HG02678 (cell line): ENCODE measurements around the gene COTL1.

Experiments
- ATAC-seq: cut with Tn5 transposase; IDR thresholded peaks from one replicate; pipeline ENCODE4 v1.9.1; 2021; ENCODE audit warnings: mild to moderate bottlenecking, moderate library complexity; ENCODE audit not compliant: unreplicated experiment

The COTL1 gene

DNA sequence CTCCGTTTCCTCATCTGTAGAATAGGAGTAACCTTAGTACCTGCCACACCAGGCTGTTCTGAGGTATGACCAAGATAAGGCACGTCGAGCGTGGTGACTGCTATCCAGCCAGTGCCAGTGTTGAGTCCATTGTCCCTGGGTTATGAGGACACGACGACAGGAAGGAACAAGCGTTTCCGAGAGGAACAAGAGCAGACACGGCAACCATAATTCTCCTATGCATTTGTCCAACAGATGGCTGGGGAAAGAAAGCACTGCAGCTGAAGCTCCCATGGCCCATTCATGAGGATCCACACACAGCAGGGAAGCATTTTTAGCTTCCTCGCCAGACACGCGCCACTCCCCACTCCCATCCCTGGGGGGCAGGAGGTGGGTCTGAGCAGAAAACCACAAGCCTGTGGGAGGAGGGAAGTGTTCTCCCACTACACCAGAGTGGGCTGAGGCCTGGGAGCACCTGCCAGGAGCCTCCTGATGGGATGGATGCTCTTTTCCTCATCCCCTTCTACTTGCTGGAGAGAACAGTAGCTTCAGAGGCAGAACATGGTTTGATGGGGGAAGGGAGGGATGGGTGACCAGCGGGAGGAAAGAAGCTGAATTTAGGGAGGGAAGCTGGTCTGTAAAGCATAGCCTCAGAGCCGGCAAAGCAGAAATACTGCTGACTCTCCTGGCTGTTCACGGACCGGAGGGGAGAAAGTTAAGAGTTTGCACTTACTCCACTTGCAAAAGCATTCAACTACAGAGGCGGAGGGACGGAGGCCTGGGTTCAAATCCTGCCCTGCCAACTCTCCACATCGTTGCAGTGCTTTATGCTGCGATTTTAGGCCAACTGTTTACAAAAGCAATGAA, 2.7 kb downstream of the COTL1 start:
- no peak for ATAC-seq

DNA sequence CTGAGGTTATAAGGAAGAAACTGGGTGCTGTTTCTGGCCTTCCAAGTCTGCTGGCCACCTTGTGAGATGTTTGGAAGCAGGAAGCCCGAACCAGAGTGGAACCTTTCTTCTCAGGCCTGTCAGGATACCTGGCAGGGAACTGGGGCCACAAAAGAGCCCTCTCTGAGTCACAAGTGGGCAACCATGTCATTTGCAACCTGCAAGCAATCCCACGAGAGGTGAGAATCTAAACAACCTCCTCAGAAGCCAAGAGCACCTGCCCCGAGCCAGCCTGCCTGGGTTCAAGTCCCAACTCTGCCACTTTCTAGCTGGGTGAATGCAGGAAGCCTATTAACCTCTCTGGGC, 3.3 kb downstream of the COTL1 start:
- no peak for ATAC-seq

DNA sequence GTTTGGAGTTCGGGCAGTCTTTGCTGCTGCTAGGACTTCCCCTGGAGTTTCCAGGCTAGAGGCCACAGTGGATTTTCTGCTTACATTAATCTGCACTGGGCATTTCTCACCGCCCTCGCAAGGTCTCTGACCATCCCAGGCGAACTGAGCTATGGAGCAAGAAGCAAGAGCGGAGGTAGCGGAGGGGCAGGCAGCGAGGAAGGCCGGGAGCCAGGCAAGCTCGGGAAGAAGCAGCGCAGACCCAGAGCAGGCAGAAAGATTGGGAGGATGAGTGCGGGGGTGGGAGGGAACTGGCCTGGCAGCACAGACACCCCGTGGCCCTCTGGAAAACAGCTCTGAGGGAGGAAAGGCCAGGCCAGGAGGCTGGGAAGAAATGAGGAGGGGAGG, 3.8 kb downstream of the COTL1 start:
- no peak for ATAC-seq

DNA sequence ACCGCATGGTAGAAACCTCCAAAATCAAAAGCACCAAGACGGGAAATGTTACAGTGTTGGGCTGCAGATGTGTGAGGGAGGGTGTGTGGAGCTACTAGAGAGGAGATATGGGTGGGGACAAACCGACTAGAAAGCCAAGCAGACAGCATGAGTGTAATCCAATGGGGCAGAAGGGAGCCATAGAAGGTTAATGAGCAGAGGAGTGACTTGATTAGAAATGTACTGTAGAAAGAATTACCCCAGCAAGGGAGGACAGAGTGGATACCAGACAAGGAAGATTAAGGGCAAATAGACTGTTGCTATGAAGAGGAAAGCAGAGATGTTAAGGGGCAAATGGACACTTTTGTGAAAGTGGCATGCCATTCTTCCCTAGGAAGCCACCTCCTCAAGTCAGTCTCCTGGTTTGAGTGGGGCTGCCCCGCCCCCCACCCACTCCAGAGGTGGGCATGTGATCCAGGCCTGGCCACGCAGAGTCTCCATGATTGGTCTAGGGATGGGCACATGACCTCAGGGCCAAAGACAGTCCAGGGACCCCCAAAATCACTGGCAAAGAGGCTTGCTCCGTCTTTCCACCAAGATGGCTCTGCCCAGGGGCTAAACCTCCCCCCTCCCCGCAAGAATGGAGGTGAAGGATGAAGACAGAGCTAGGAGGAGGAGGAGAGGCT, 4.3 kb downstream of the COTL1 start:
- ATAC-seq = no peak

DNA sequence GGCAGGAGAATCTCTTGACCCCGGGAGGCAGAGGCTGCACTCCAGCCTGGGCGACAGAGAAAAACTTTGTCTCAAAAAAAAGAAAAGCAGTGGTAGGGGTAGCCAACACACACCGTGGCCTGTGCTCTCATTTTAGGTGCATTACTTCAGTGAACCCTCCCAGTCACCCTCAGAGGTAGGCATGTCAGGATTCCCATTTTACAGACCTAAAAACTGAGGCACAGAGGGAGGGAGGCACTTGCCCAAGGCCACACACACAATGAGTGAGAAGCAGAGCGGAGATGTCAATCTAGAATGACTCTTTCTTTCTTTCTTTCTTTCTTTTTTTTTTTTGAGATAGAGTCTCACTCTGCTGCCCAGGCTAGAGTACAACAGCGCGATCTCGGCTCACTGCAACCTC, 5.2 kb downstream of the COTL1 start:
- ATAC-seq = no peak

DNA sequence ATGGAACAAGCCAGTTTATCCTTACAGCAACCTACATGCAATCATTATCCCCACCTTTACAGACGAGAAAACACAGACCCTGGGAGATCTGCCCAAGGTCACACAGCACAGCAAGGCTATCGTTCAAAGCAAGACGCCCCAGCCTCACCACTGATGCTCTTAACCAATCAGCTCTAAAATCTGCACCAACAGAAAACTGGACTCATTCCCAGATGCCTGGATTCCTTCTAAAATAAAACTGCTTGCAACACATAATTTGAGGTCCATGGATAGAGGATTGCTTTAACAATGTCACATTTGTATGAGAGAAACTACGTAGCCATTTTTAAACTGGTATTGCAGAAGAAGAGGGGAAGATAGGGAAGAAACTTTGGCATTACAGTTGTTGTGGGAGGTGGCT, 6.8 kb downstream of the COTL1 start:
- ATAC-seq = no peak

DNA sequence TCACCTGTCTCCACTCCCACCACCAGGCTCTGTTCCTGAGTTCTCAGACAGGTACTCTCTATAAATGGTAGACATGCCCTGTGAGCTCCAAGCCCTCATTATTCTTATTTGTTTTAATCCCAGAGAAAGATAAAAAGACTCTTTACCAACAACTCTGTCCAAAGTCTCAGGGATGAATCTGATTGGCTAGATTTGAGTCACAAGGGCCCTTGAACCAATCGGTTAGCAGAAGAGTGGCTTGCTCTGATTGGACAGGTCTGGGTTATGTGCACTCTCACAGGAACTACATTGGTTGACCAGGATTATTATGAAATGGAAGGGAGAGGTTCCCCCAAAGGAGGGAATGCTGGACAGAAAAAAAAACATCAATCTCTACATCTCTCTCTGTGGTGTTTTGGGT, 7.5 kb downstream of the COTL1 start:
- no peak for ATAC-seq

DNA sequence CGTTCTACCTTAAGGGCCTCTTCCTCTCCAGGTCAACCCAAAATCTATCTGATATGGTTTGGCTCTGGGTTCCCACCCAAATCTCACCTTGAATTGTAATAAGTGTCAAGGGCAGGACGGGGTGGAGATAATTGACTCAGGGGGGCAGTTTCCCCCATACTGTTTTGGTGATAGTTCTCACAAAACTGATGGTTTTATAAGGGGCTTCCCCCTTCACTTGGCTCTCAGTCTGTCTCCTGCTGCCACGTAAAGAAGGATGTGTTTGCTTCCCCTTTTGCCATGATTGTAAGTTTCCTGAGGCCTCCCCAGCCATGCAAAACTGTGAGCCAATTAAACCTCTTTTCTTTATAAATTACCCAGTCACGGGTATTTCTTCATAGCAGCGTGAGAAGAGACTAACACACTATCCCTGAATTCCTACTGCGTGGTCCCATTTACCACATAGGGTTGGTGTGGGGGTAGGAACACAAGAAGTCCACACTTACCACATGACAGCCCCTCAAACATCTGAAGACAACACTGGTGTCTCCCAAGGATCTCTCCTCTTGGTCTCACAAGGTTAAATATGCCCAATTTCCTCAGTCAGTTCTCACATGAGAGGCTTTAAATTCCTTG, 8.2 kb downstream of the COTL1 start:
- ATAC-seq = no peak

DNA sequence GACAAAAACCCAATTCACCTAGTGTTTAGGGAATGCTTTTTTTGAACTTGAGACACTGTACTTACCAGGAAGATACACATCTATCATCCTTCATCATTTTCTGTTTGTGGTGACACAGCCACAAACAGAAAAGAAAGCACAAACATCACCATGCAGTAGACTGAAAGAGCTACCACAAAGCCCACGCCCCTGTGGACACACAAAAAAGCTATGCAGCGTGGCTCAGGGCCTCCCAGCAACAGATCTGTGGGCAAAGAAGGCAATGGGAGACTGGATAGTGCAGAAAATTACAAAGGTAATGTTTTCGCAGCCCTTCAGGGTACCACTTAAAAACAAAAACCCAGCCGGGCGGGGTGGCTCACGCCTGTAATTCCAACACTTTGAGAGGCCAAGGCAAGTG, 9.6 kb downstream of the COTL1 start:
- ATAC-seq = no peak

DNA sequence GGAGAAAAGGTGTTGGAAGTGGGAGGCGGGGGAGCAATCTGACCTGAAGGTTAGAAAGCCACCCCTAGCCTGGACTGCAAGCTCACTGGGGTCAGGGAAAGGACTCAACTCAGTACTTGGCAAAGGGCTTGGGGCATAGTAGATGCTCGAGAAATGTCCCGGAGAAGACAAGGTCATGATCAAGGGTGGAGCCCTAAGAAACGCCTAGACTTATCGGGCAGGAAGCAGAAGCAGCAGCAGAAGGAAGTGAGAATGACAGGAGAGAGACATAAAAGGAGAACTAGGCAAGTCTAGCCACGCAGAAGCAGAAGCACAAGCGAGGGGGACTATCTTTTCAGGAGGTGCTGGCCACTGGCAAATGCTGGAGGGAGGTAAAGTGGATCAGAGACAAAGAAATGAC, 10.2 kb downstream of the COTL1 start:
- ATAC-seq = peak; percentile 64

DNA sequence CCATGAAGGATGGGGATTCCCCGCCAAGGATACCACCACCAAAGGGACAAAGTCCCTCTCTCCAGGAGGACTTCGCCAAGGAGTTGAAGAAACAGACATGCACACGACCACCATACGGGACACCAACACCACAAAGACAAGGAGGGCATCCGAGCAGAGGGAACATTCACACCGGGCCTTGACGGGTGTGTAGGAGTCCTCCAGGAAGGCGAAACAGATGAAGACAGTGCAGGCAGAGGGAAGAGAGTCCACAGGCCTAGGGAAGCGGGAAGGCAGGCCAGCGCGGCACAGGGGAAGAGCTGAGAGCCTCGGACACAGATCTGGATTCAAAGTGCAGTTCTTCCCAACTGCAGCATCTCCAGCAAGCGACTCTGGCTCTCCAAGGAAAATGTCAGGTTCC, 10.8 kb downstream of the COTL1 start:
- ATAC-seq = no peak

DNA sequence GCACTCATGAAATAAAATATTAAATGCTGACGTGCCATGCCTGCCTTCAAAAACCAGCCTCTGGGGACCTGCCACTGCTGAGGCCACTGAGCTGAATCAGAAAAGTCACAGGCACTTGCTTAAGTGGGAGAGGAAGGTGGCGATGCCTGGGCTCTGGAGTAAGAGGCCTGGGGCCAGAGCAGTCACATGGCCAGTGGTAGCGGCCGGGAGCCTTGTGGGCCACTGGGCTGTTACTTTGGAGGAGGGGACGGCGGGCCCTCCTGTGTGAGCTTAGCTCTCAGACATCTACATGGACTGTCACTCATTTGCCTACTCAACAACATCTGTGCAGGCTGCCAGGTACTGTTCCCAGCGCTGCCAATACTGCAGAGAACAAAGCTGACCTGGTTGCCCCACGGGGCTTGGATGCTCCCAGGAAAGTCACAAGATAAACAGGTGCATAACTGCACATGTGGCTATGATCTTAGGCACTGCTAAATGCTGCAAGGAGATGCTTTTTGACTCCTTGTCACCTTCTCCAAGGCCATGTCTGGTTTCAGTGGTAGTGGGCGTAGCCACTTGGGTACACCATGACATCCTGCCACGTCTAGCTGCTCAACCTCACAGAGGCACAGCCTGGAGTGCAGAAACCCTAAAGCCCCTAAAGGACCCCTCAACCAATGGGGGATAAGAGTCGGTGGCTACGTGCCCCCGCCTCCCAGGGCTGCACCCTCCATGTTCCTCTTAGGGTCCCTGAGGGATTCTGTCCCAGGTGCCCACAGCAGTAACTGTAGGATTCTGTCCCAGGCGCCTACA, 11.6 kb downstream of the COTL1 start:
- ATAC-seq = no peak

DNA sequence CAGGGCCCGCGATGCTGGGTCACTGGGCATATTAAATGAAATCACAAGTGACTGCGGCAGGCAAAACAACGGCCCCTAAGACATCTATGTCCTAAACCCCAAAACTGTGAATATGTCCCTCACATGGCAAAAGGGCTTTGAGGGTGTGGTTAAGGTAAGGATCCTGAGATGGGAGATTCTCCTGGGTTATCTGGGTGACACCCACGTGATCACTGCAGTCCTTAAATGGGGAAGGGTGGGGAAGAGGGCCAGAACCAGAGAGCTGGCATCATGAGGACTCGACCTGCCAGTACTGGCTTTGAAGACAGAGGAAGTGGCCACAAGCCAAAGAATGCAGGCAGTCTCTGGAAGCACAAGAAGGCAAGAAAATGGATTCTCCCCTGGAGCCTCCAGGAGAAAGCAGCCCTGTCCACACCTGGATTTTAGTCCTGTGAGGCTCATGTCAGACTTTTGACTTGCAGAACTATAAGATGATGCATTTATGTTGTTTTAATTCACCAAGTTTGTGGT, 12.5 kb downstream of the COTL1 start:
- no peak for ATAC-seq

DNA sequence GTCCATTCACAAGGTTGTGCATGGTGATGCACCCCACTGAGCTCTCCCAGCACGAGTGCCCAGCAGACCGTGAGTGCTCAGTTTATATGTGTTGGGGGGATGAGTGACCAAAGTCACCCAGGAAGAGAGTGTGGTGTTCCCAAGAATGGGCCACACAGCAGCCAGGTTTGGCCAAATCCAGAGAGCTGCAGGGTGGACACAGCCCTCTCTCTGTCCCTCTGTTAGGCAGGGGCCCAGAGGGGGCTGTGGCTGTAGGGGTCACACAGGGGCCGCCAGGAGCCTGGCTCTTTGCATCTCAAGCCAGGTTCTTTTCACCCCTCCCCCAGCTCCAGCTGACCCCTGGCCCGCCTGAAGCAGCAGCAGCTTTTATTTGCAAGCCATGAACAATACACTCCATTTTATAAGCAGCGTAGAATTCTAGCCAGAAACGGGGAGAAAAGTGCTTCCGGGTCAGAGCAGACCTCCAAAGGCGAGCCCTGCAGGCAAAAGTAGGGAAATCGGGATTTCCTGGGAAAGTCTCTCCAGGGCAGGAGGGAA, 13.3 kb downstream of the COTL1 start:
- ATAC-seq = no peak

DNA sequence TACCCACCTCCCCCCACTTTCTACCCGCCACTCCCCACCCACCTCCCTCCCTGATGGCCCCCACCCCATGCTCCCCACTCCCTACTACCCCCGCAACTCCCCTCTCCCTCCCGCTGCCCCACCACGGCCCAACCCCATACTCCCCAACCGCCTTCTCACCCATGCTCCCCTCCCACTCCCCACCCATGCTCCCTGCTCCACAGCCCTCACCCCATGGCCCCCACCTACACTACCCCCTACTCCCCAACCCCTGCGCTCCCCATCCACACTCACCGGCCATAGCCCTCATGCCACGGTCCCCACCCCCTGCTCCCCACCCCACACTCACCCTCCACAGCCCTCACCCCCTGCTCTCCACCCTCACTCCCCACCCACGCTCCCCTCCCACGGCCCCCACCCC, 13.9 kb downstream of the COTL1 start:
- no peak for ATAC-seq

DNA sequence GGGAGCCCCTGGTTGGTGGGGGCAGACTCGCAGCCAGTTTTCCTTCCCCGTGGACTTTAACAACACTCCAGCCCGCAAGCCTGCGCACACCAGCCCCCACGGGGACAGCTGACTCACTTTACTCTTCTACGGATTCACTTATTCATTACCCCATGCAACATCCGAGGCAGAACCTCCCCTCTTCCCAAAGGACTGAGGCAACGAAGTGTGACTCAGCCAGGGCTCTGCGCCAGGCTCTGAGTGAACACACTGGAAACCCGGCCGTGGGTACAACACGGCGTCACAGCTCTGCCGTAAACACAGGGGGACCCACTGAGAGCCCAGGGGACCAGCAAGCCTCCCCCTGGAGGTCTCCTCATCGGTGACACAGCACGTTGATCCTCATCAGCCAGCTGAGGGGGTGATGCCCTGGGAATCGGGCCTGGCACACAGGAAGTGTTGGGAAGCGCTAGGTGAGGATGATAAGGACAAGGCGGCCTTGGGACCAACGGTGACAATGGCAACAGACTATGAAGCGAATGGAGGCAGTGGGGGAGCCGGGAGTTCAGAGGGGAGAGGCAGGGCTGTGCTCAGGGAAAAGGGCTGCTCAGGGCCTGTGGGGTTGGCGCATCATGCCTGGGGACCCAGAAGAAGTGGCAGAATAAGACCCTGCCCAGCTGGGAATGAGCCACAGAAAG, 14.6 kb downstream of the COTL1 start:
- no peak for ATAC-seq

DNA sequence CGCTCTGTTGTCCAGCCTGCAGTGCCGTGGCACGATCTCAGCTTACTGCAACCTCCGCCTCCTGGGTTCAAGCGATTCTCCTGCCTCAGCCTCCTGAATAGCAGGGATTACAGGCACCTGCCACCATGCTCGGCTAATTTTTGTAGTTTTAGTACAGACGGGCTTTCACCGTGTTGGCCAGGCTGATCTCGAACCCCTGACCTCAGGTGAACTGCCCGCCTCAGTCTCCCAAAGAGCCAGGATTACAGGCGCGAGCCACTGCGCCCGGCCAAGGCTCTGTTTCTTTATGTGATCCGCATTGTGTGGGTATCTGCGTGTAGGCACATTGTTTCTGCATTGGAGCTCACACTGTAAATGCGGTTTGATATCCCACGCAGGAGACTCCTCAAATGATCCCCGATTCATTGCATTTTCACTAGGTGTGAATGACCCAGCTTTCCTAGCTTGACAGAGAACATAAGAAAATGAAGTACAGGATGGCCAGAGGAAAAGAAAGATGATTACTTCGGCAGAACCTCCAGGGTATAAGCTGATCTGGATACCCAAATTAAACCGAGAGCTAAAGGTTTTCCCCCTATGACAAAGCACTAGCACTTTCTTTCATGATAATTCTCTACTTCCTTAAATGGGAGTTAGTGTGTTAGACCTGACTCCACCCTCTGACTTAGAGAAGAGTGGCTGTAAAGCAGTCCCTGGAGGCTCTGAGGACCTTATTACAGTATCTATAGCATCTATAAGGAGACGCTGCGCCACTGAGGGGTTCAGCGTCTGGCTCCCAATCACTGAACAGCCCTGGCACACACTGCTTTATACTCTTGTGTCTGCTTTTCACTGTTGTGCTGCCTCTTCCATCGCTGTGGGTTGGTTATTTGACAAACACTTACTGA, 17.3 kb downstream of the COTL1 start:
- ATAC-seq = peak; percentile 68

DNA sequence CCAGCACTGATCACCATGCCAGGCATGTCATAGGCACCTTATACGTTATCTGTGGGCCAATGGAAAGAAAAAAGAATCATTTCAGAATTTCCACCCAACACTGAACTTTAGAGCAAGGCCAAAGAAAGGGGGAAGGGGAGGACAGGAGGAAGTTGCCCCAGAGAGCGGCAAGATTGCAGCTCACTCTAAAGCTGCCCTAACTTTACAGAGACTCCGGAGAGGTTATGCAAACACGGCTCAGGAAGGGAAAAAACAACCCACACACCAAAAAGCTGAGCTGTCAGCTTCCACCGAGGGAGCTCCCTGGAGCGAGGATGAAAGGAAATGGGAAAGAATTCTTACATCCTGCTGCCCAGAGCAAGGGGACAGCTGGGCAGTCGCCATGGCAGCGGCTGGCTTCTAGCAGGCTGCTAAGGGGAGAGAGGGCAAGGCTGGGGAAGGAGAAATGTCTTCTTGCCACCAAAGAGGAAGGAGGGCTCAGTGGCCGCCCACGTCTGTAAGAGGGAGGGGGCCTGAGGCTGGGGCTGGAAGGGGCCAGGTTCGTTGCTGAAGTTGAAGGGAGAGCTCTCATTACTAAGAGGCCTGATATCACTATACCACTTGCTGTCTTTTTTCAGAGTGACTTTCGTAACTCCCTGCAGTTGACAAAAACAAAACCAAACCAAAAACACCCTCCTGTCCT, 18.2 kb downstream of the COTL1 start:
- peak; percentile 40 for ATAC-seq

DNA sequence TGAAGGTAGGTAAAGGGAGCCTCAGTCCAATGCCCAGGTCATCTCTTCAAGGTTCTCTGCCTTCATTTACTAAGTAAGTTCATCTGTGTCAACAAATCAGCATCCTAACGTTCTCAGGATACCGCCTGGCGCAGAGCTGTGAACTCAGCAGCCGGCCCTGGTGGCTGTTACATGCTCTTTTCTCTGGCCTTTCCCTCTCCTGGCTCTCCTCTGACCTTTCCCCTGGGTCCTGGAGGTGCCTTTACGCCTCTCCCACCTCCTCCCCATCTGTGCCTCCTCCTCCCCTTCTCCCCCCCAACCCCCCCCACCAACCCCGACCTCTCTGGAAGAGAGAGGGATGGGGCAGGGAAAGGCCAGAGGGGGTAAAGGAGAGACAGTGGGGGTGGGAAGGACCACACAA, 19.5 kb downstream of the COTL1 start:
- no peak for ATAC-seq
